Choroid plexus epithelial cell (primary cell): ENCODE data around the gene TMEM151A.
"Not testable (repeated sequence)": the region's sequence is repeated elsewhere in the genome, so short reads cannot be mapped to it uniquely, and the experiment has no call there.

Experiments
- DNase-seq: peaks from one replicate; pipeline ENCODE4 v3.0.0-alpha.2; 2010; ENCODE audit warnings: low read depth
- H3K4me3 ChIP-seq: 2 replicates; pipeline ENCODE4 v1.5.1; 2011; ENCODE audit warnings: low read depth, mild to moderate bottlenecking, control low read depth, low read length, moderate library complexity
- TF ChIP-seq, protein P1 (sequence below): conservative IDR thresholded peaks from 2 replicates; pipeline ENCODE4 v1.5.1; 2011; ENCODE audit warnings: low read depth, mild to moderate bottlenecking, control low read depth, inconsistent platforms, low read length, moderate library complexity

The TMEM151A gene

GRCh38 chr11:66251809-66252208 lies 39.9 kb upstream of the TMEM151A start:
- no peak for DNase-seq
- TF ChIP-seq, protein P1, sequence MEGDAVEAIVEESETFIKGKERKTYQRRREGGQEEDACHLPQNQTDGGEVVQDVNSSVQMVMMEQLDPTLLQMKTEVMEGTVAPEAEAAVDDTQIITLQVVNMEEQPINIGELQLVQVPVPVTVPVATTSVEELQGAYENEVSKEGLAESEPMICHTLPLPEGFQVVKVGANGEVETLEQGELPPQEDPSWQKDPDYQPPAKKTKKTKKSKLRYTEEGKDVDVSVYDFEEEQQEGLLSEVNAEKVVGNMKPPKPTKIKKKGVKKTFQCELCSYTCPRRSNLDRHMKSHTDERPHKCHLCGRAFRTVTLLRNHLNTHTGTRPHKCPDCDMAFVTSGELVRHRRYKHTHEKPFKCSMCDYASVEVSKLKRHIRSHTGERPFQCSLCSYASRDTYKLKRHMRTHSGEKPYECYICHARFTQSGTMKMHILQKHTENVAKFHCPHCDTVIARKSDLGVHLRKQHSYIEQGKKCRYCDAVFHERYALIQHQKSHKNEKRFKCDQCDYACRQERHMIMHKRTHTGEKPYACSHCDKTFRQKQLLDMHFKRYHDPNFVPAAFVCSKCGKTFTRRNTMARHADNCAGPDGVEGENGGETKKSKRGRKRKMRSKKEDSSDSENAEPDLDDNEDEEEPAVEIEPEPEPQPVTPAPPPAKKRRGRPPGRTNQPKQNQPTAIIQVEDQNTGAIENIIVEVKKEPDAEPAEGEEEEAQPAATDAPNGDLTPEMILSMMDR, result no peak
- H3K4me3 ChIP-seq, result no peak overlapping the region

GRCh38 chr11:66253081-66253480 lies 38.6 kb upstream of the TMEM151A start:
- not testable (repeated sequence) for DNase-seq, H3K4me3 ChIP-seq

DNA sequence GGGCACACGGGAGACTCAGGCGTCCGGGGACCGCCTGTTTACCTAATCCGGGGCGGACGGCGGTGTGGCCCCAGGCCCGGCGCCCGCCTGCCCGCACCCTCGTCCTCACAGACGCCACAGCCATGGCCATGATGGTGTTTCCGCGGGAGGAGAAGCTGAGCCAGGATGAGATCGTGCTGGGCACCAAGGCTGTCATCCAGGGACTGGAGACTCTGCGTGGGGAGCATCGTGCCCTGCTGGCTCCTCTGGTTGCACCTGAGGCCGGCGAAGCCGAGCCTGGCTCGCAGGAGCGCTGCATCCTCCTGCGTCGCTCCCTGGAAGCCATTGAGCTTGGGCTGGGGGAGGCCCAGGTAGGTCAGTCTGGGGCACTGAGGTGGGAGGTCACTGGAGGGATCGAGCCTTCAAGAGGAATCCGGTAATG lies 33.2 kb upstream of the TMEM151A start:
- H3K4me3 ChIP-seq, result peak overlapping the region; percentile 92
- TF ChIP-seq, protein P1, result no peak
- no peak for DNase-seq

DNA sequence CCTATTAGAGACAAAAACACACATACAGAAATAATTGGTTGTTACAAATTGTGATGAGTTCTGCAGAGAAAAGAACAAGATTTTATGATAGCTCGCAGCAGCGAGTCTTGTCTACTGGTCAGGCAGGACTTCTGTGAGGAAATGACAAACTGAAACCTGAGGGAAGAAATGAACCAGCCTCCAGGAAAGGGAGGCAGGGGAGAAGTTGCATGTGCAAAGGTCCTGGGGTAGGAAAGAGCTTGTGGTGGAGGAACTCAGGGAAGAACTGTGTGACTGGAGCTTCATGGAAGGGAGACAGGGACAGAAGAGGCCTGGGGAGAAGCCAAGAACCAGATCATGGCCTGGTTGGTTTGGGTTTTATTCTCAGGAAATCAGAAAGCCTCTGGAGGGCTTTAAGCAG lies 32.5 kb upstream of the TMEM151A start:
- H3K4me3 ChIP-seq, result no peak overlapping the region
- TF ChIP-seq, protein P1, result no peak
- DNase-seq, result no peak

GRCh38 chr11:66259956-66260355 lies 31.7 kb upstream of the TMEM151A start:
- DNase-seq, result no peak
- H3K4me3 ChIP-seq, result no peak overlapping the region
- TF ChIP-seq, protein P1, result no peak

DNA sequence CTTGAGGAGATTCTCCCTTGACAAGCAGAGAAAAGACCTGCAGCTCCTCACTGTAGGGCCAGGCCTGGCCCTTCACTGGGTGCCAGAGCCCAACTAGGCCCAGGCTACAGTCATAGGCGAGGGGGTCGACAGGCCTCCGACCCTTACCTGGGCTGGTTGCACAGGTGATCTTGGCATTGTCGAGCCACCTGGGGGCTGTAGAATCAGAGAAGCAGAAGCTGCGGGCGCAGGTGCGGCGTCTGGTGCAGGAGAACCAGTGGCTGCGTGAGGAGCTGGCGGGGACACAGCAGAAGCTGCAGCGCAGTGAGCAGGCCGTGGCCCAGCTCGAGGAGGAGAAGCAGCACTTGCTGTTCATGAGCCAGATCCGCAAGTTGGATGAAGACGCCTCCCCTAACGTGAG lies 30.1 kb upstream of the TMEM151A start:
- TF ChIP-seq, protein P1, result no peak
- DNase-seq, result no peak
- no peak overlapping the region for H3K4me3 ChIP-seq

DNA sequence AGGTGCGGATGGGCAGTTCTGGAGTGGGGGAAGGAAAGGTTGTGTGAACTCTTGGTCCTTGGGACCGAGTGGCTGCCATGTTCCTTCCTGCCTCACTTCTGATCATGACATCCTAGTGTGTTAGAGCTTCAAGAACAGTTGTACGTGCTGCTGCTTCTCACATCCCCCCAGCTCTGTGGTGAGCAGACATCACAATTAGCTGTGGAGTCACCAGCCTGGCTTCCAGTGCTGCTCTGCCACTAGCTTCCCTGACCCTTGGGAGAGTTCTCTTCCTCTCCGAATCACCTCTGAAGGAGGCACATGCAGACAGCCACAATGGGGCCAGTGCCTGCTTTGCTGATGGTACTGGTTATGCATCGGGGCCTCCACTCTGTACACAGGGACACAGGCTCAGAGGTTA lies 29.5 kb upstream of the TMEM151A start:
- TF ChIP-seq, protein P1, result no peak
- no peak overlapping the region for H3K4me3 ChIP-seq
- DNase-seq, result no peak

DNA sequence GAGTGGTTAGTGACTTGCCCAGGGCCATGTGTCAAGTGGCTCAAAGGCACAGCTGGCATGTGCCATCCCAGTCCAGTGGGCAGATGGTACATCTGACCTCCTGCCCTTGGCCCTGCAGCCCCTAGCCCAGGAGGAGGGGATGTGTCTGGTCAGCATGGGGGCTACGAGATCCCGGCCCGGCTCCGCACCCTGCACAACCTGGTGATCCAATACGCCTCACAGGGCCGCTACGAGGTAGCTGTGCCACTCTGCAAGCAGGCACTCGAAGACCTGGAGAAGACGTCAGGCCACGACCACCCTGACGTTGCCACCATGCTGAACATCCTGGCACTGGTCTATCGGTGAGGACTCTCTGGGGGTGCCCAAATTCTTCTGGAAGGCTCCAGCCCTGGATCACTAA lies 29.0 kb upstream of the TMEM151A start:
- DNase-seq, result no peak
- H3K4me3 ChIP-seq, result no peak overlapping the region
- TF ChIP-seq, protein P1, result no peak
